WERI-Rb-1 (cell line): ENCODE measurements around the gene CATSPERZ.

Experiments used
- DNase-seq: peaks from one replicate; pipeline ENCODE4 v3.0.0-alpha.2; 2020
- H3K27ac ChIP-seq: fragments of 250-450 bp; sonication (Bioruptor Pico); 2 replicates; pipeline ENCODE4 v1.5.1; 2020; ENCODE audit warnings: mild to moderate bottlenecking, moderate library complexity
- H3K27me3 ChIP-seq: fragments of 250-450 bp; sonication (Bioruptor Pico); 2 replicates; pipeline ENCODE4 v1.5.1; 2021; ENCODE audit warnings: mild to moderate bottlenecking, low read depth, moderate library complexity; ENCODE audit not compliant: insufficient read depth, severe bottlenecking
- H3K36me3 ChIP-seq: fragments of 250-450 bp; sonication (Bioruptor Pico); 2 replicates; pipeline ENCODE4 v1.5.1; 2020; ENCODE audit warnings: mild to moderate bottlenecking, moderate library complexity
- H3K4me3 ChIP-seq: 2 replicates; pipeline ENCODE4 v1.5.1; 2011; ENCODE audit warnings: low read depth, mild to moderate bottlenecking, control low read depth, low read length
- H3K9me3 ChIP-seq: fragments of 250-450 bp; sonication (Bioruptor Pico); 2 replicates; pipeline ENCODE4 v1.5.1; 2021; ENCODE audit warnings: mild to moderate bottlenecking, moderate library complexity; ENCODE audit not compliant: severe bottlenecking
- CTCF ChIP-seq: IDR thresholded peaks from 2 replicates; pipeline ENCODE4 v1.5.1; 2011; ENCODE audit warnings: low read depth, mild to moderate bottlenecking, control low read depth, inconsistent platforms, low read length

CATSPERZ gene

DNA sequence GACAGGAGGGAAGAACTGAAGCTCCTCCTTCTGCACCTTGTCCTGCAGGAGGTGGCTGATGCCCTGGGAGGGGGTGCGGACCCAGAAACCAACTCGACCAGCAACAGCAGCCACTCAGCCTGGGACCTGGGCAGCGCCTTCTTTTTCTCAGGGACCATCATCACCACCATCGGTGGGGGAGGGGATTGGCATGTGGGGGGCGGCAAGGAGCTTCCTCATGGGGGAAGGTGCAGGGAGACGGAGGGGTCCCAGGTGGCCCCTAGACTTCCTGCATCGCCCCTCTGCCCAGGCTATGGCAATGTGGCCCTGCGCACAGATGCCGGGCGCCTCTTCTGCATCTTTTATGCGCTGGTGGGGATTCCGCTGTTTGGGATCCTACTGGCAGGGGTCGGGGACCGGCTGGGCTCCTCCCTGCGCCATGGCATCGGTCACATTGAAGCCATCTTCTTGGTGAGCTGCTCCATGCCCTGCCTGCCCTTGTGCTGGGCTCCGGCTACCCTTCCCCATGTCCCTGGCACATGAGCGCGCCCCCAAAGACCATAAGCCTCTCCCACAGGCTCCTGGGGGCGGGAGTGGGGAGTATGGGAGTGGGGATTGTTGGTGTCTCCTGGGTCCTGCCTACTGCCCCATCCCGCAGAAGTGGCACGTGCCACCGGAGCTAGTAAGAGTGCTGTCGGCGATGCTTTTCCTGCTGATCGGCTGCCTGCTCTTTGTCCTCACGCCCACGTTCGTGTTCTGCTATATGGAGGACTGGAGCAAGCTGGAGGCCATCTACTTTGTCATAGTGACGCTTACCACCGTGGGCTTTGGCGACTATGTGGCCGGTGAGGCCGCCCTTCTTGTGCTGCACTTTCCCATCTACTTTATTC is 3.1 kb upstream of the CATSPERZ start:
- Histone ChIP-seq H3K4me3 (no peak overlapping the region), H3K27ac (no peak overlapping the region), H3K9me3 (no peaks in the 10 kb centered on the region), H3K27me3 (peaks cover 13% of the 10 kb centered on the region), H3K36me3 (no peaks in the 10 kb centered on the region)
- no peak for TF ChIP-seq CTCF
- no peak for DNase-seq

DNA sequence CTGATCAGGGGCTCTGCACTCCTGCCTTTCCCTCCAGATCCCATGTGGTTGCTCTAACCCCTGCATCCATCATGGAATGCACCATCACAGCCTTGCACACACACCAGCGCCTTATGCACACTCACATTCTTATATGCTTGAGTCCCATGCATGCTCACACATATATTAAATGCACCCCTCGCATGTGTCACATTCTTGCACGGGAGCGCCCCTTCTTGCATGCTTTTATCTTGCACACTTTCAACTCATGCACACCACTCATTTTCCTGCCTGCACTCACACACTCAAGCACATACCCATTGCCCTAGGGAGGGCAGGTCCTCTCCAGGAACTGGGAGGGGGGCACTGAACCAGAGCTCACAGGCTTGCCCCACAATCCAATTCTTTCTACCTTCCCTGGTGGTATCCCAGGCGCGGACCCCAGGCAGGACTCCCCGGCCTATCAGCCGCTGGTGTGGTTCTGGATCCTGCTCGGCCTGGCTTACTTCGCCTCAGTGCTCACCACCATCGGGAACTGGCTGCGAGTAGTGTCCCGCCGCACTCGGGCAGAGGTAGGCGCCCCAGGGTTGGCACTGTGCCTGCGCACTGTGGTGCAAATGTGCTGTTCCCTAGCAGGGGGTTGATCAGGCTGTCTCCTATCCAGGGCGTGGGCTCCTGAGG is 2.3 kb upstream of the CATSPERZ start:
- no peak overlapping the region for H3K4me3 ChIP-seq
- H3K9me3 ChIP-seq = no peaks in the 10 kb centered on the region
- DNase-seq = no peak
- no peak overlapping the region for H3K27ac ChIP-seq
- H3K27me3 ChIP-seq = peaks cover 6% of the 10 kb centered on the region
- no peaks in the 10 kb centered on the region for H3K36me3 ChIP-seq
- no peak for TF ChIP-seq CTCF

GRCh38 chr11:64298966-64299846 is 952 bp upstream of the CATSPERZ start:
- H3K4me3 ChIP-seq = no peak overlapping the region
- no peaks in the 10 kb centered on the region for H3K27me3 ChIP-seq

GRCh38 chr11:64303109-64304031 is 3.2 kb downstream of the CATSPERZ start:
- Histone ChIP-seq H3K27me3 (no peaks in the 10 kb centered on the region), H3K4me3 (no peak overlapping the region), H3K27ac (no peak overlapping the region), H3K9me3 (no peaks in the 10 kb centered on the region), H3K36me3 (peaks cover 4% of the 10 kb centered on the region)
- DNase-seq = no peak
- TF ChIP-seq CTCF = no peak

More at GRCh38 chr11:64298966-64299846, 952 bp upstream of the CATSPERZ start:
- Histone ChIP-seq H3K27ac (no peak overlapping the region), H3K36me3 (no peaks in the 10 kb centered on the region), H3K9me3 (no peaks in the 10 kb centered on the region)
- DNase-seq = no peak
- no peak for TF ChIP-seq CTCF

- Histone ChIP-seq H3K9me3 (no peaks in the 10 kb centered on the region), H3K27ac (no peak overlapping the region), H3K27me3 (no peaks in the 10 kb centered on the region), H3K4me3 (no peak overlapping the region), H3K36me3 (peaks cover 4% of the 10 kb centered on the region)
- no peak for DNase-seq
- TF ChIP-seq CTCF = no peak
Measured at GRCh38 chr11:64304032-64304315, 3.8 kb downstream of the CATSPERZ start.
